GF-D8 (cell line): ENCODE results near the gene PEX6.
A peak's percentile ranks its signal among the peaks of the same experiment; 100 is the strongest.

Source experiments
- DNase-seq: peaks from one replicate; lab custom pipeline; 2025; lab: John Stamatoyannopoulos, UW

PEX6 gene, protein sequence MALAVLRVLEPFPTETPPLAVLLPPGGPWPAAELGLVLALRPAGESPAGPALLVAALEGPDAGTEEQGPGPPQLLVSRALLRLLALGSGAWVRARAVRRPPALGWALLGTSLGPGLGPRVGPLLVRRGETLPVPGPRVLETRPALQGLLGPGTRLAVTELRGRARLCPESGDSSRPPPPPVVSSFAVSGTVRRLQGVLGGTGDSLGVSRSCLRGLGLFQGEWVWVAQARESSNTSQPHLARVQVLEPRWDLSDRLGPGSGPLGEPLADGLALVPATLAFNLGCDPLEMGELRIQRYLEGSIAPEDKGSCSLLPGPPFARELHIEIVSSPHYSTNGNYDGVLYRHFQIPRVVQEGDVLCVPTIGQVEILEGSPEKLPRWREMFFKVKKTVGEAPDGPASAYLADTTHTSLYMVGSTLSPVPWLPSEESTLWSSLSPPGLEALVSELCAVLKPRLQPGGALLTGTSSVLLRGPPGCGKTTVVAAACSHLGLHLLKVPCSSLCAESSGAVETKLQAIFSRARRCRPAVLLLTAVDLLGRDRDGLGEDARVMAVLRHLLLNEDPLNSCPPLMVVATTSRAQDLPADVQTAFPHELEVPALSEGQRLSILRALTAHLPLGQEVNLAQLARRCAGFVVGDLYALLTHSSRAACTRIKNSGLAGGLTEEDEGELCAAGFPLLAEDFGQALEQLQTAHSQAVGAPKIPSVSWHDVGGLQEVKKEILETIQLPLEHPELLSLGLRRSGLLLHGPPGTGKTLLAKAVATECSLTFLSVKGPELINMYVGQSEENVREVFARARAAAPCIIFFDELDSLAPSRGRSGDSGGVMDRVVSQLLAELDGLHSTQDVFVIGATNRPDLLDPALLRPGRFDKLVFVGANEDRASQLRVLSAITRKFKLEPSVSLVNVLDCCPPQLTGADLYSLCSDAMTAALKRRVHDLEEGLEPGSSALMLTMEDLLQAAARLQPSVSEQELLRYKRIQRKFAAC

GRCh38 chr6:42978839-42979522, at the start of gene PEX6:
Gene PEX6 (minus strand): TSS chr6:42979181. CDS start chr6:42979150, 31 bp downstream.
- DNase-seq, result peak; percentile 85

- DNase-seq, result no peak
These were observed 47.4 kb upstream of the PEX6 start for GRCh38 chr6:43026365-43026764.

DNA sequence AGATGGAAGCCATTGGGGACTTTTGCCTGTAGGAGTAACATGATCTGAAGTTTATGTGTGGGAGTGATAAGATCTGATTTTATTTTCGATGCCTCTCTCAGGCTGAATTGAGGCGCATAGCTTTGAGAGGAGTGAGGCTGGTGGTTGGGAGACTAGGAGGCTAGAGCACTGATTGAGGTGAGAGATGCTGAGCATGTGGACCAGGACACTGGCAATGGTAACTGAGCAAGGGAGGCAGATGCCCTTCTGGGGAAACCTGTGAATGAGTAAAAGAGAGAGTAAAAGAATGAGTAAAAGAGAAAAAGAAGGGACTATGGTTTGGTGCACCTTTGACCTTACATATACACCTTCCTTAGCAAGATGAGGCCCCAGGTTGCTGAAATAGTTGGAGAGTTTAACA, 45.5 kb upstream of the PEX6 start:
- DNase-seq, result no peak

GRCh38 chr6:43021270-43022047, 42.5 kb upstream of the PEX6 start, which contains the start of gene RRP36:
Gene RRP36 (plus strand): TSS chr6:43021623. CDS start chr6:43021655, 32 bp downstream.
- peak; percentile 21 for DNase-seq

GRCh38 chr6:43020847-43021246, 41.9 kb upstream of the PEX6 start:
- DNase-seq, result no peak

DNA sequence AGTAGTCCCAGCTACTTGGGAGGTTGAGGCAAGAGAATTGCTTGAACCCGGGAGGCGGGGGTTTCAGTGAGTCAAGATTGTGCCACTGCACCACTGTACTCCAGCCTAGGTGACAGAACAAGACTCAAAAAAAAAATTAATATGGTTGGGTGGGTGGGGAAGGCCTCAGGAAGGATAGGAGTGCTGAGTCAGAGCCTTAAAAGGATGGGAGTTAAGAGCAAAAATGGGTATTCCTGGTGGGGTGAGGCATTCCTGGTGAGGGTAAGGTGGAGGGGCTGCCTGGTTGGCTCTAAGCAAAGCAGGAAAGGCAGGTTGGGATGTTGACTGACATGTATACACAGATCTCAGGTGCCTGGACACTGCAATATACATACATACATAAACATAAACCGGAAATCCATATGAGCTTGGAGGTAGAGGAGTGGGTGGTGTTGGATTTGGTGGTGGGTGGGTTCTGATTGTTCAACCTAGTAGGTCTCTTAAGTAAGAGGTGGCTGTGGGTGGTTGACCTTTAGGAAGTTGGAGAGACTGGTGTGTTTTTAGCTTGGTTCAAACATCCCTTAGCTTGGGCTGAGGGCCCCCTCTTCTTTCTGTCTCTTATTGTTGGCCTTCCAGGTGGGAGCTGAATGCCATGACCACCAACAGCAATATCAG, 41.2 kb upstream of the PEX6 start:
- DNase-seq, result no peak

DNA sequence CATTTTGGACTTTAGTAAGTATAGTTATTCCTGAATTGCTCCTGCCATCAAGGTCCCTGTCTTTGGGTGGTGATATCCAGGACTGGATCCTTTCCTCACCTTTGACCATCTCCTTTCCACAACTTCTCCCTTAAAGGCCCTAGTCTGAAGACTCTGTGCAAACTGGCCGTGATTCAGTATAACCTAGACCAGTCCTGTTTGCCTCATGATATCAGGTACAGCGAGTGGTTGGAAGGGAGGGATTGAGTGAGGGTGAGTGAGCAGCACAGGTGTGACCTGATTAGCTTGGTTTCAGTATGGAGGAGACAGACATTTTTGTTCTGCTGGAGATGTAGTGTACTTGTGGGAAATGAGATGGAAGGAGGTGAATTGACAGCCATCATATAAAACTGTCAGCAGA, 40.2 kb upstream of the PEX6 start:
- DNase-seq, result no peak

- DNase-seq, result no peak
These were observed 38.0 kb upstream of the PEX6 start for GRCh38 chr6:43016943-43017334.

DNA sequence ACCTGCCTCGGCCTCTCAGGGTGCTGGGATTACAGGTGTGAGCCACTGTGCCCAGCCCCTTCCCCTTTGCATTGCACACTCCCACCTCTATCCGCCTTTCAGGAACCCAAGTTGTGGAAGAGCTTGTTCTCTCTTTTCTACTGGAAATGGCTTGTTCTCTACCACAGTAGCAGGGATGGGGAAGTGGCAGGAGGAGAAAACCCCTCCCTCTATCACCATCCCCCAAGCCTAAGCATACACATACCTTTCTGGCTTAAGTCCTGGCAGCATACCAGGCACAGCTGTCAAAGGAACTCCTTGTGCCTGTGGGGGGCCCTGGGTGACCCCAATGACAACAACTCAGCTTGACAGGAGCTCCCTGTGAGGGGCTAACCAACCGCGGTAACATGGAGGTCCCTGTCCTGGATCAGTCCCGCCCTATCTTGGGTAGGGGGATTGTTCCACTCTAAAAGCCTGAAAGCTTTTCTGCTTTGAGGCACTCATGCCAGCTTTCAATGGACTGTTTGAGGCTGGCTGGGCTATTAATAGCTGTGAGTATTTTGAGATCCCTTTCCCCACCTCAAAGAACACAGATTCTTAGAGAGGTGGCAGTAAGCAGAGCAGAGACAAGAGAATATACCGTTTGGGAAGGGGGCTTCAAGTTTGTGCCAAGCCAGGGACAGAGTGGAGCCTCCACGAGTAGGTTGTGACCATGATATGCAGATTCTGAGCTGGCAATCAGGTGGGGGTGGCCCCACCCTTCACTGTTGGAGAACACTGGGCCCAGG, 37.4 kb upstream of the PEX6 start:
- no peak for DNase-seq

DNA sequence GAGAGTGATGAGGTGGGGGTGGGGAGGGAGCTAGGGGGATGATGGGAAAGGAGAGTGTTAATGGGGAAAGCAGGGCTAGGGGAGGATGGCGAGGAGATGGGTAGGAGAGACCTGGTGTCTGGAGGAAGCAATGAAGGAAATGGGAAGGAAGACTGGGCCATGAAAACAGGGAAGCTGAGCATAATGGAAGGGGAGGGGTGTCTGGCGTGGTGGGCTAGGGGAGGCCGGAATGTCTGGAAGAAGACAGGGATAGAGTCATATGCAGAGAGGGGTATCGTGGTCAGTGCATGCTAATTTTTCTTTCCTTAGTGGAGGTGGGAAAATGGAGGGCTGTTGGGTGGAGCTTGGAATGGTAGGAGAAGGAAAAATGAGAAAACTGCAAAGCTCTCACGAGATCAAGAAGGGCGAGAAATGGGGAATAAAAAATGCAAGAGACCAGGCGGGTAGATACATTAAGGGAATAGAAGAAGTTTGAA, 35.5 kb upstream of the PEX6 start:
- DNase-seq, result no peak

GRCh38 chr6:43013843-43014433, 35.0 kb upstream of the PEX6 start, which contains the start of the genes KLHDC3 and MEA1:
Gene KLHDC3 (plus strand): TSS chr6:43014249. CDS start chr6:43017193, 2,944 bp downstream.
Gene MEA1 (minus strand): TSS chr6:43013946. CDS start chr6:43013813, 133 bp downstream.
- peak; percentile 99 for DNase-seq

DNA sequence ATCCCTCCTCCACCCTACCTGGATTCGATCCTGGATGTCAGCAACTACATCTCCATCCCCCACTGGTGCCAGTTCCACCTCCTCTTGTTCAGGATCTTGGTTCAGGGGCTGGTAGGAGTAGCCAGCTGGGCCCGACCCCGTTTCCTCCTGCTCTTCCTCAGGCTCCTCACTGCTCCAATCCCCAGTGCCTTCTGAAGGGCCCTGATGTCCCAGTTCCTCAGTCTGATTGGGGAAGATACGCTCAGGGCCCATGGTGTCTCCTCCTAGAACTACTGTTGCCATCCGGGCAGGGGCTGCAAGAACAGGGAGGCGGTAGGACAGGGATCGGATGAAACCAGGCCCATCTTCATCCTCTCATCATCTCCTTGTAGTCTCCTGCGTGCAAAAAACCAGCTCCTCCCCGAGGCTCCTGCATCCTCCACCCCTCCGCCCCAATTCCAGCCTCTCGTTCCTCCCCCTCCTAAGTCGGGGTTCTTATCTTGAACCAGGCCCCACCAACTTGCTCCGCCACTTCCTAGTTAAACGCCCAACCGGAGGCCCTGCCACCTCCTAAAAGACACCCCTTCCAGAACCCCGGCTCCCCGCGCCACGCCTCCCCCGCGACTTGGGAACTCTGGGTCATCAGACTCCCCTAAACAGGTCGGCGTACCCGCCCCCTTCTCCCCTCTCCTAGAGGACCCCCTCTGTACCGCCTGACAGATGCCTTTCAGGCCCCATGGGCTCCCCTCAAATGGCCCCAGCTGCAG, 34.3 kb upstream of the PEX6 start:
- no peak for DNase-seq

DNA sequence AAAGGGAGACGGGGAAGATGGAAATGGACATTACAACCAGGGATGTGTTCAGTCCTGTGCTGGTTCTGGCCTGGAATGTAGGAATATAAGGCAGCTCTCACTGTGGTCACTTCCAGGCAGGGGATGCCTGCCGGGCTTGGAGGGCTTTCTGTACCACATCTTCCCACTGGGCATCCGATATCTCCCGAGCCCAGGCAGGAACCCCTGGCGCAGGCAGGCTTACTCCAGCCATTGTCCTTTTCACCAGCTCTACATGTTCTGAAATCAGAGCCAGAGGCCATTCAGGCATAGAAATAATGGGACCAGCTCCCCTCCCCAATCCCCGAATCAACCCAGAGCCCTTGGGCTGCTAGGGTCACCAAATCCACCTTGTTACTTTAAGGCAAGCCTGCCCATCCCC, 33.4 kb upstream of the PEX6 start:
- no peak for DNase-seq

GRCh38 chr6:43011207-43011606, 32.2 kb upstream of the PEX6 start:
- DNase-seq, result no peak

DNA sequence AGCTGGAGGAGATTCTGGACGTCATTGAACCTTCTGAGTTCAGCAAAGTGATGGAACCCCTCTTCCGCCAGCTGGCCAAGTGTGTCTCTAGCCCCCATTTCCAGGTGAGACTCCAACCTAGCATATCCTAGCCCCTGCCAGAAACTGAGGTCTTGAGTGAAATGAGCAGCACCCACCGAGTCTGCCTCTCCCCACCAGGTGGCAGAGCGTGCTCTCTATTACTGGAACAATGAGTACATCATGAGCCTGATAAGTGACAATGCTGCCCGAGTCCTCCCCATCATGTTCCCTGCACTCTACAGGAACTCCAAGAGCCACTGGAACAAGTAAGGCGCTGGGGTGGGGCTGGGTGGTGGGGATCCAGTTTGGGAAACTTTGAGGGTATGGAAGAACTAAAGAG, 30.1 kb upstream of the PEX6 start:
- DNase-seq, result no peak

DNA sequence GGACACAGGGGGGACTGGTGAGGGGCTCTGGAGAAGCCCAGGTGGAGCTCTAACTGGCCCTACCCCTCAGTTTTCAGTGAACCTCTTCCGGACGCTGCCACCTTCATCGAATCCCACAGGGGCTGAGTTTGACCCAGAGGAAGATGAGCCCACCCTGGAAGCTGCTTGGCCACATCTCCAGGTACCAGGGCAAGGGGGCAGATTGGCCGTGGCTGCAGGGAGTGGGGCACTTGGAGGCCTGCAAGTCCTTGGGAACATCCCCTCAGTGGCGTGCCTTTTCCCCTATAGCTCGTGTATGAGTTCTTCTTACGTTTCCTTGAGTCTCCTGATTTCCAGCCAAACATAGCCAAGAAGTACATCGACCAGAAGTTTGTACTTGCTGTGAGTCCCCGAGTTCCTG, 28.1 kb upstream of the PEX6 start:
- no peak for DNase-seq

GRCh38 chr6:43006251-43006650, 27.3 kb upstream of the PEX6 start:
- no peak for DNase-seq

DNA sequence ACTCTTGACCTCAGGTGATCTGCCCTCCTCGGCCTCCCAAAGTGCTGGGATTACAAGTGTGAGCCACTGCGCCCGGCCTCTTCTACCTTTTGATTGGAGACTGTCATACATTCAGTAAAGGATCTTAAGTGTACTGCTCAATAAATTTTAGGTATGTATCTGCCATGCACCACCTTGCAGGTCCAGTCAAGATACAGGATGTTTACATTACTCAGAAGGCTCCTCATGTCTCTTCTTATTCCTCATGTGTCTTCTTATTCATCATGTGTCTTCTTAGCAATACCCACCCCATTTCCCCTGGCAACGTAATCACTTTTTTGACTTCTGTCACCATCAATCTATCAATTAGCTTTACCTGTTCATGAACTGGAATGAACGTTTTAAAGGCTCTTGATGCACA, 26.9 kb upstream of the PEX6 start:
- no peak for DNase-seq

DNA sequence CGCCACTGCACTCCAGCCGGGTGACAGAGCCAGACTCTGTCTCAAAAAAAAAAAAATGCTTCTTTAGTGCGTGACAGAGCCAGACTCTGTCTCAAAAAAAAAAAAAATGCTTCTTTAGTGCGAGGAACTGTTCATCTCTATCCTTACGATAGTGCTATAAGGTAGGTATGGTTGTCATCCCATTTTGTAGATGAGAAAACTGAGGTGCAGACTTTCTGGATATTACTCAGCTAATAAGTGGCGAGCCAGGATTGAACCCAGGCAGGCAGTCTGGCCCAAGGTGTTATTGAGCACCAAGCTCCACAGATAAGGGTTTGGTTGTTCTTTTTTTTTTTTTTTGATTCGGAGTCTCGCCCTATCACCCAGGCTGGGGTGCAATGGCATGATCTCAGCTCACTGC, 22.9 kb upstream of the PEX6 start:
- DNase-seq, result no peak
